ENCODE results near the gene PMEPA1. TPM values are rescaled to one million over a fixed set of nuclear protein-coding genes. Genes with fewer than 3 reads are reported as not detected.

PMEPA1 gene
- total RNA-seq, 1 donor from 2014 or later = 56.8 TPM

GRCh38 chr20:57658447-57658832 lies 51.4 kb downstream of the PMEPA1 start:
- no peaks in the 10 kb centered on the region for H3K27me3 ChIP-seq
- H3K9me3 ChIP-seq = no peaks in the 10 kb centered on the region
- peak overlapping the region; percentile 12 to 40 for H3K27ac ChIP-seq
- no peak for DNase-seq (ENCODE audit: low spot score in 2 of 2)
- intact Hi-C loops (cut with DNase I) = loop anchor here (10.0 kb wide), 2 partner anchors 216 to 264 kb away; partner anchors contain the start of gene RBM38
- peaks cover 5 to 51% of the 10 kb centered on the region in 2 donors for H3K4me1 ChIP-seq
- H3K4me3 ChIP-seq = no peak overlapping the region
- no peak for TF ChIP-seq CTCF (IDR thresholded peaks at IDR 0.05)
- peaks cover 39 to 41% of the 10 kb centered on the region in 2 donors for H3K36me3 ChIP-seq

GRCh38 chr20:57657535-57658446 lies 52.0 kb downstream of the PMEPA1 start:
- peaks cover 5 to 44% of the 10 kb centered on the region in 2 donors for H3K4me1 ChIP-seq
- DNase-seq (ENCODE audit: low spot score in 2 of 2) = peak; percentile 30 to 79
- peaks cover 46 to 48% of the 10 kb centered on the region in 2 donors for H3K36me3 ChIP-seq
- H3K27ac ChIP-seq = peak overlapping the region; percentile 12 to 40
- H3K27me3 ChIP-seq = no peaks in the 10 kb centered on the region
- intact Hi-C loops (cut with DNase I) = loop anchor here (2.0 to 10.0 kb wide), 3 partner anchors 55 to 263 kb away; partner anchors contain the start of gene RBM38
- H3K9me3 ChIP-seq = no peaks in the 10 kb centered on the region
- no peak for TF ChIP-seq CTCF (IDR thresholded peaks at IDR 0.05)
- H3K4me3 ChIP-seq = no peak overlapping the region

- DNase-seq (ENCODE audit: low spot score in 2 of 2) = no peak
- H3K36me3 ChIP-seq = peaks cover 54 to 56% of the 10 kb centered on the region in 2 donors
- peaks cover 3 to 38% of the 10 kb centered on the region in 2 donors for H3K4me1 ChIP-seq
- intact Hi-C loops (cut with DNase I) = loop anchor here (2.0 to 10.0 kb wide), 3 partner anchors 56 to 262 kb away; partner anchors contain the start of gene RBM38
- H3K4me3 ChIP-seq = no peak overlapping the region
- peak overlapping the region; percentile 12 to 40 for H3K27ac ChIP-seq
- no peaks in the 10 kb centered on the region for H3K9me3 ChIP-seq
- H3K27me3 ChIP-seq = no peaks in the 10 kb centered on the region
- no peak for TF ChIP-seq CTCF (IDR thresholded peaks at IDR 0.05)
Measured at GRCh38 chr20:57656821-57657534, 52.8 kb downstream of the PMEPA1 start.

- Histone ChIP-seq H3K27ac (peak overlapping the region; percentile 12 to 40), H3K27me3 (no peaks in the 10 kb centered on the region), H3K36me3 (peaks cover 60 to 62% of the 10 kb centered on the region in 2 donors), H3K4me3 (no peak overlapping the region), H3K9me3 (no peaks in the 10 kb centered on the region), H3K4me1 (peaks cover 1 to 35% of the 10 kb centered on the region in 2 donors)
- DNase-seq (ENCODE audit: low spot score in 2 of 2) = peak in 1 of 2 donors; percentile 61
- TF ChIP-seq CTCF (IDR thresholded peaks at IDR 0.05) = no peak
- intact Hi-C loops (cut with DNase I) = loop anchor here (2.0 to 10.0 kb wide), 3 partner anchors 56 to 262 kb away; partner anchors contain the start of gene RBM38
Measured at GRCh38 chr20:57656252-57656820, 53.5 kb downstream of the PMEPA1 start.

- DNase-seq (ENCODE audit: low spot score in 2 of 2) = no peak
- intact Hi-C loops (cut with DNase I) = loop anchor here (2.0 to 10.0 kb wide), 5 partner anchors 57 to 431 kb away; partner anchors contain the start of gene RBM38
- peak overlapping the region; percentile 12 to 40 for H3K27ac ChIP-seq
Measured at GRCh38 chr20:57655809-57656155, 54.0 kb downstream of the PMEPA1 start.

More at GRCh38 chr20:57655809-57656155, 54.0 kb downstream of the PMEPA1 start:
- H3K4me1 ChIP-seq = peaks cover 0 to 29% of the 10 kb centered on the region in 2 donors
- H3K36me3 ChIP-seq = peaks cover 66 to 68% of the 10 kb centered on the region in 2 donors
- H3K4me3 ChIP-seq = no peak overlapping the region
- TF ChIP-seq CTCF (IDR thresholded peaks at IDR 0.05) = no peak
- no peaks in the 10 kb centered on the region for H3K27me3 ChIP-seq
- H3K9me3 ChIP-seq = no peaks in the 10 kb centered on the region
